ENCODE measurements around the gene SCT.

DNA sequence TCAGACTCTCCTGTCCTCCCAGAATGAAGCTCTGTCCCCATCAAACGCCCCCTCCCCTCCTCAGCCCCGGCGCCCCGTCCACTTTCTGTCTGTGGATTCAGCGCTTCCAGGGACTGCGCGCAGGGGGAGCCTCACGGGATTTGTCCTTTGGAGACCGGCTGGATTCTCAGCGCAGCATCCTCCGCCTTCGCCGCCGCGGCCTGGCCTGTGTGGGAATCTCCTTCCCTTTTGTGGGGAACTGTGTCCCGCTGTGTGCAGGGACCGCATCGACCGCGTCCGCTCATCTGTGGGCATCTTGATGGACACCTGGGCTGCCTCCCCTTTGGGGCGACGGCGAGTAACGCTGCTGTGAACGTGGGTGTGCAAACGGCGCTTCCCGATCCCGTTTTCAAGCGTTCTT, 1.1 kb upstream of the SCT start:
- TF ChIP-seq, protein P1, sequence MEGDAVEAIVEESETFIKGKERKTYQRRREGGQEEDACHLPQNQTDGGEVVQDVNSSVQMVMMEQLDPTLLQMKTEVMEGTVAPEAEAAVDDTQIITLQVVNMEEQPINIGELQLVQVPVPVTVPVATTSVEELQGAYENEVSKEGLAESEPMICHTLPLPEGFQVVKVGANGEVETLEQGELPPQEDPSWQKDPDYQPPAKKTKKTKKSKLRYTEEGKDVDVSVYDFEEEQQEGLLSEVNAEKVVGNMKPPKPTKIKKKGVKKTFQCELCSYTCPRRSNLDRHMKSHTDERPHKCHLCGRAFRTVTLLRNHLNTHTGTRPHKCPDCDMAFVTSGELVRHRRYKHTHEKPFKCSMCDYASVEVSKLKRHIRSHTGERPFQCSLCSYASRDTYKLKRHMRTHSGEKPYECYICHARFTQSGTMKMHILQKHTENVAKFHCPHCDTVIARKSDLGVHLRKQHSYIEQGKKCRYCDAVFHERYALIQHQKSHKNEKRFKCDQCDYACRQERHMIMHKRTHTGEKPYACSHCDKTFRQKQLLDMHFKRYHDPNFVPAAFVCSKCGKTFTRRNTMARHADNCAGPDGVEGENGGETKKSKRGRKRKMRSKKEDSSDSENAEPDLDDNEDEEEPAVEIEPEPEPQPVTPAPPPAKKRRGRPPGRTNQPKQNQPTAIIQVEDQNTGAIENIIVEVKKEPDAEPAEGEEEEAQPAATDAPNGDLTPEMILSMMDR (conservative IDR thresholded peaks at IDR 0.05 in 1 of 2, IDR thresholded peaks at IDR 0.05 in 1 of 2; ENCODE audit: low read depth in 1 of 2, low read length in 2 of 2): no peak
- TF ChIP-seq EZH2 (IDR thresholded peaks at IDR 0.05; ENCODE audit: low read length, missing control alignments): no peak

All from fibroblast of lung (primary cell).